BJ (cell line): ENCODE data around the gene ABCC9. TPM values are rescaled to one million over a fixed set of nuclear protein-coding genes. Genes with fewer than 3 reads are reported as not detected.

ENCODE experiments used
- CTCF ChIA-PET: fragments of 350-600 bp; formaldehyde crosslinking; extraction: SDS; loops from one replicate; lab custom pipeline; 2021; ENCODE audit warnings: antibody characterized with exemption, inconsistent platforms; lab: Yijun Ruan, JAX
- POLR2A ChIA-PET: fragments of 300-600 bp; sonication (Branson Sonifier 250); formaldehyde crosslinking; extraction: SDS; loops from one replicate; lab custom pipeline; 2021; ENCODE audit warnings: antibody characterized with exemption; lab: Charles Lee
- DNase-seq: peaks from one replicate; pipeline ENCODE4 v3.0.0-alpha.2; 2011; ENCODE audit warnings: low read depth
- H3K27me3 ChIP-seq: 2 replicates; pipeline ENCODE4 v1.6.0; 2011; ENCODE audit warnings: low read length; ENCODE audit not compliant: control insufficient read depth, insufficient read depth
- H3K36me3 ChIP-seq: 2 replicates; pipeline ENCODE4 v1.5.1; 2011; ENCODE audit warnings: low read length; ENCODE audit not compliant: control insufficient read depth, insufficient read depth
- H3K4me3 ChIP-seq: 2 replicates; pipeline ENCODE4 v1.5.1; 2011; ENCODE audit warnings: low read depth, mild to moderate bottlenecking, control low read depth, low read length
- polyA plus RNA-seq: library from polyadenylated mRNA; depleted of rRNA; stranded (reverse); fragments of >200 nt; gene quantifications from 2 replicates; pipeline ENCODE4 v1.2.3, GENCODE V29; 2011
- TF ChIP-seq, protein P1 (sequence below): IDR thresholded peaks from 2 replicates; pipeline ENCODE4 v1.5.1; 2011; ENCODE audit warnings: low read depth, mild to moderate bottlenecking, control low read depth, inconsistent platforms, low read length, moderate library complexity; ENCODE audit not compliant: insufficient read depth

ABCC9 gene
- polyA plus RNA-seq, 1 experiment, result 5.9 TPM

DNA sequence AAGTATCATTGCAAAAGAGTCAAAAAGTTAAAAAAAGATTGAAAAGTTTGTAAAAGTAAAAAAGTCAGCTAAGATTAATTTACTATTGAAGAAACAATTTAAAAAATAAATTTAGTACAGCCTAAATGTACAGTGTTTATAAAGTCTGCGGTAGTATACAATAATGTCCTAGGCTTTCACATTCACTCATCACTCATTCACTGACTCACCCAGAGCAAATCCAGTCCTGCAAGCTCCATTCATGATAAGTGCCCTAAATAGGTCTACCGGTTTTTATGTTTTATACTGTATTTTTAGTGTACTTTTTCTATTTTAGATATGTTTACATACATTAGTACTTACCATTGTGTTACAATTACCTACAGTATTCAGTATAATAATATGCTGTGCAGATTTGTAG, 43.9 kb upstream of the ABCC9 start:
- TF ChIP-seq, protein P1, sequence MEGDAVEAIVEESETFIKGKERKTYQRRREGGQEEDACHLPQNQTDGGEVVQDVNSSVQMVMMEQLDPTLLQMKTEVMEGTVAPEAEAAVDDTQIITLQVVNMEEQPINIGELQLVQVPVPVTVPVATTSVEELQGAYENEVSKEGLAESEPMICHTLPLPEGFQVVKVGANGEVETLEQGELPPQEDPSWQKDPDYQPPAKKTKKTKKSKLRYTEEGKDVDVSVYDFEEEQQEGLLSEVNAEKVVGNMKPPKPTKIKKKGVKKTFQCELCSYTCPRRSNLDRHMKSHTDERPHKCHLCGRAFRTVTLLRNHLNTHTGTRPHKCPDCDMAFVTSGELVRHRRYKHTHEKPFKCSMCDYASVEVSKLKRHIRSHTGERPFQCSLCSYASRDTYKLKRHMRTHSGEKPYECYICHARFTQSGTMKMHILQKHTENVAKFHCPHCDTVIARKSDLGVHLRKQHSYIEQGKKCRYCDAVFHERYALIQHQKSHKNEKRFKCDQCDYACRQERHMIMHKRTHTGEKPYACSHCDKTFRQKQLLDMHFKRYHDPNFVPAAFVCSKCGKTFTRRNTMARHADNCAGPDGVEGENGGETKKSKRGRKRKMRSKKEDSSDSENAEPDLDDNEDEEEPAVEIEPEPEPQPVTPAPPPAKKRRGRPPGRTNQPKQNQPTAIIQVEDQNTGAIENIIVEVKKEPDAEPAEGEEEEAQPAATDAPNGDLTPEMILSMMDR, result no peak
- CTCF ChIA-PET, result interaction anchor here (1.1 to 1.3 kb wide), 3 partner anchors 33 to 289 kb away, joined by 4 to 5 read pairs (median 4); no protein-coding TSS in a partner anchor
- no peak for DNase-seq
- Histone ChIP-seq H3K27me3 (no peaks in the 10 kb centered on the region), H3K4me3 (no peak overlapping the region), H3K36me3 (no peaks in the 10 kb centered on the region)
- POLR2A ChIA-PET, result no interaction called here

DNA sequence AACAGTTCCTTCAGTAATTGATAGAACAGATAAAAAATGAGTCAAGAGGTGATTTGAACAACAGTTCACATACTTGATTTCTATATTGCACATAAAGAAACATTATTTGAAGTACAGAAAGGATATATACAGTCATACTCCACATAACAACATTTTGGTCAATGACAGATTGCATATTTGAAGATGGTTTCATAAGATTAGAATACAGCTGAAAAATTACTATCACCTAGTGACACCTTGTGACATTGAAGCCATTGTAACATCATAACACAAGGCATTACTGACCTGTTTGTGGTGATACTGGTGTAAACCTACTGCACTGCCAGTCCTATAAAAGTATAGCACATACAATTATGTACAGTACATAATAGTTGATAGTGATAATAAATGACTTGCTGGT, 43.1 kb upstream of the ABCC9 start:
- POLR2A ChIA-PET, result no interaction called here
- DNase-seq, result no peak
- Histone ChIP-seq H3K27me3 (no peaks in the 10 kb centered on the region), H3K36me3 (no peaks in the 10 kb centered on the region), H3K4me3 (no peak overlapping the region)
- TF ChIP-seq, protein P1, result no peak
- CTCF ChIA-PET, result interaction anchor here (1.1 to 1.3 kb wide), 3 partner anchors 34 to 288 kb away, joined by 4 to 5 read pairs (median 4); no protein-coding TSS in a partner anchor

DNA sequence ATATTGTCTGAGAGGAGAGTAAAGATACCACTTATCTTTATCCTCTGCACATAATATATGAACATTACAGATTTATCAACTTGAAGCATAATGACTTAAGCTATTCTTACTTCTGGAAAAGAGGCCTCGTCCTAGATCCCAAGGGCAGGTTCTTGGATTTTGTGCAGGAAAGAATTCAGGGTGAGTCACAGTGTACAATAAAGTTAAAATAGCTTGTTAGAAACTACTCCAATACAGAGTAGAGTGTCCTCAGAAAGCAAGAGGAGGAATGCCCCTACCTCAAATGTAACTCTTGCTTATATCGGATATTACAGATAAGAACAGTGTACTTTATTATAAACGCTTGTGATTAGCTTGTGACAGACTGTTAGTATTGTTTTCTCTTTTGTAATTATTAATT, 41.9 kb upstream of the ABCC9 start:
- no peak for DNase-seq
- ChIA-PET CTCF (interaction anchor here (0.6 to 1.0 kb wide), 3 partner anchors 10 to 460 kb away, joined by 3 to 4 read pairs (median 3); no protein-coding TSS in a partner anchor), POLR2A (no interaction called here)
- Histone ChIP-seq H3K4me3 (no peak overlapping the region), H3K36me3 (no peaks in the 10 kb centered on the region), H3K27me3 (no peaks in the 10 kb centered on the region)
- TF ChIP-seq, protein P1, result no peak

DNA sequence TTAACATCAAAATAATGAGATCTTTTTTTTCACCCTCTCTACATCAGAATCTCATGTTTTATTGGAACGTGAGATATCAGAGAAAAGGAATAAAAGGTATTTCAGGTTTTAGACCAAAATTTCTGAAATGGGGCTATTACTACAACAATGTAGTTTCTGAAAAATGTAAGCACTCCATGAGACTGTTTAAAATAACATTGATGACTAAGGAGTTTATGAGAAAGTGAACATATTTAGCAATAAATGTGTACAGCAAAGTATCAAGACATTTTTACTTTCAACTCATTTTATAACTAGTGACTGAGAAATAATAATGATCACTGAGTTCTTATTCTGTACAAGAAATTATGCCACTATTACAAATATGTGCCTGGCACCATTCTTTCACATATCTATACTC, 39.3 kb upstream of the ABCC9 start:
- POLR2A ChIA-PET, result no interaction called here
- H3K36me3 ChIP-seq, result no peaks in the 10 kb centered on the region

DNA sequence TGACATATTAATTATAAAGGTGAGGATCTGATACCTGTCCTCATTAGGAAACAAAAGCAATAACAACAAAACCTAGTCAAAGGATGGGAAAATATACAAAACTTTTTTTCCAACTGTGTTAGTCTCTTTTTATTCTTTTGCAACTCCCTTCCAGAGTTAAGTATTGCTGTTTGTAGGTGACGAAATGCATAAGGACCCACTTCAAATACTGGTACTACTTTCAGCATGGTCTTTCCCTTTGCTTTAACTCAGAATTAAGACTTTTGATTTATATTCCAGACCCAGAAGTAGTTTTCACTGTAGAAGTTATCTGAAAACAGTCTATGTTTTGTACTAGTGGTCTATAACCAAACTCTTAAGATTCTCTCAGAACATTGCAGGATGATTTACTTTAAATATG, 34.1 kb upstream of the ABCC9 start:
- DNase-seq, result no peak
- no peak overlapping the region for H3K4me3 ChIP-seq
- TF ChIP-seq, protein P1, result no peak
- no peaks in the 10 kb centered on the region for H3K36me3 ChIP-seq
- ChIA-PET POLR2A (no interaction called here), CTCF (no interaction called here)
- H3K27me3 ChIP-seq, result no peaks in the 10 kb centered on the region

More for the DNA sequence above, 39.3 kb upstream of the ABCC9 start:
- DNase-seq, result no peak
- TF ChIP-seq, protein P1, result no peak
- CTCF ChIA-PET, result interaction anchor here (1.0 kb wide), 1 partner anchor 283 kb away, joined by 3 read pairs; no protein-coding TSS in a partner anchor
- H3K27me3 ChIP-seq, result no peaks in the 10 kb centered on the region
- no peak overlapping the region for H3K4me3 ChIP-seq
